ENCODE measurements around the gene ZNF577.

ZNF577 gene

GRCh38 chr19:51861870-51862622 lies 25.7 kb downstream of the ZNF577 start:
- DNase-seq (ENCODE audit: low read depth) = no peak

- DNase-seq (ENCODE audit: low read depth) = no peak
These were observed 50.6 kb downstream of the ZNF577 start for GRCh38 chr19:51837145-51837544.

DNA sequence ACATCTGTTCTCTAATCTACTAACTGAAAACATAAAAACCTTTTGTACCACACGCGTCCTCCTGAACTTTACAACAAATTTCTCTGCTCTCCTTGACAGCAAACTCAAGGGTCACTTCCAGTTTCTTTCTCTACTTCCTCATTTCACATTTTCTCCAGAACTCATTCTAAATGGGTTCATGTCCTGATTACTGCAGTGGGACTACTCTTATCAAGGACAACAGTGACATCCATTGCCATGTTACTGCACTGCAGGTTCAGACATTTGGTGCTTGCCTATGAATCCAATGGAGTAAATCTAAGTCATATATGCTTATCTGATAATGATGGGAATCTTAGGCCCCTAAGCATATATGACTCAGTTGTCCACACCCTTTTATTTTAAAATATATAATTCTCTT lies 57.5 kb downstream of the ZNF577 start:
- no peak for DNase-seq (ENCODE audit: low read depth)

- no peak for DNase-seq (ENCODE audit: low read depth)
These were observed 63.3 kb downstream of the ZNF577 start for GRCh38 chr19:51824281-51825005.

DNA sequence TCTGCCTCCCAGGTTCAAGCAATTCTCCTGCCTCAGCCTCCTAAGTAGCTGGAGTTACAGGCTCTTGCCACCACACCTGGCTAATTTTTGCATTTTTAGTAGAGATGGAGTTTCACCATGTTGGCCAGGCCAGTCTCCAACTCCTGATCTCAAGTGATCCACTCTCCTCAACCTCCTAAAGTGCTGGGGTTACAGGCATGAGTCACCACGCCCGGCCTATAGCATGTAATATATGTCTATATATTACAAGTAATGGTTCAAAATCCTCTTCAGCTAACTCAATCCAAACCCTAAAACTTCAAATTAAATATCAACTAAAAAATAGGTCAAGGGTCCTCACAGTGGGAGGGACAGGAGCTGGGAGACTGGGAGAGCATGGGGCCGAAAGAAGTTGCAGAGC lies 64.8 kb downstream of the ZNF577 start:
- DNase-seq (ENCODE audit: low read depth) = no peak

DNA sequence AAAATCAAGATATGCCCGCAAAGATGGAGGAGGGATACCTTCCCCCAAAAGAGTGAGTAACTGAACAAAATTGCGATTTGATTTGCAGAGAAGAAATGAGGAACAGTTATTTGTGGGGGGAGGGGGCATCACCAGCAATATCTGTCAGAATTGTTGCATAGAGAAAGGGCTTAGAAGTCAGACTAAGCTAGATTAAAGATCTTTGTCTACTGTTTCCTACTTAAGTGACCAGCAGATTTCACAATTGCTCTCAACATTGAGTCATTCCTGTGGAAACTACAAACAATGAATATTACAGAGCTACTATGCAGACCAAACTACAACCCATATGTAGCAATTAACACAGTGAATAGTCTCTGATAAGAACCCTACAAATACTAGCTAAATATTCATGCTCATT lies 65.4 kb downstream of the ZNF577 start:
- DNase-seq (ENCODE audit: low read depth) = no peak

GRCh38 chr19:51821921-51822320 lies 65.8 kb downstream of the ZNF577 start:
- no peak for DNase-seq (ENCODE audit: low read depth)

DNA sequence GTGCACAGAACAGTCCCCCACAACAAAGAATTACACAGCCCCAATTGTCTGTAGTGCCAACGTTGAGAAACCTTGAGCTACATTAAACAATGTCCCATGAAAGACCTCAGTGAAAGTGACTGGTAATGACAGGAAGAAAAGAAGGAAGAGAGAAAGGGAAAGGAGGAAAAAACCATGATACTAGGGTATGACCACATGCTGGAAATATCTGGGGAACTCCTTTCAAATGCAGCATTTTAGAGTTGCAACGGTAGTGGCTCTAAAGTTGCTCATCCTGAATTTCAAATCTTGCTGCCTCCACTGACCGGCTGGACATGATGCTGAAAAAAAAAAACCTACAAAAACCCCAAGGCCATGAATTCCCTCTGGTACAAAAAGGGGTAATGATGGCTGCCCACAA lies 66.3 kb downstream of the ZNF577 start:
- DNase-seq (ENCODE audit: low read depth) = no peak
